GDM1 (cell line): Measurements from ENCODE around the gene TM4SF4.
"Not testable (repeated sequence)": the region's sequence is repeated elsewhere in the genome, so short reads cannot be mapped to it uniquely, and the experiment has no call there.

Experiments
- DNase-seq: peaks from one replicate; lab custom pipeline; 2025; lab: John Stamatoyannopoulos, UW

Gene TM4SF4, protein sequence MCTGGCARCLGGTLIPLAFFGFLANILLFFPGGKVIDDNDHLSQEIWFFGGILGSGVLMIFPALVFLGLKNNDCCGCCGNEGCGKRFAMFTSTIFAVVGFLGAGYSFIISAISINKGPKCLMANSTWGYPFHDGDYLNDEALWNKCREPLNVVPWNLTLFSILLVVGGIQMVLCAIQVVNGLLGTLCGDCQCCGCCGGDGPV

DNA sequence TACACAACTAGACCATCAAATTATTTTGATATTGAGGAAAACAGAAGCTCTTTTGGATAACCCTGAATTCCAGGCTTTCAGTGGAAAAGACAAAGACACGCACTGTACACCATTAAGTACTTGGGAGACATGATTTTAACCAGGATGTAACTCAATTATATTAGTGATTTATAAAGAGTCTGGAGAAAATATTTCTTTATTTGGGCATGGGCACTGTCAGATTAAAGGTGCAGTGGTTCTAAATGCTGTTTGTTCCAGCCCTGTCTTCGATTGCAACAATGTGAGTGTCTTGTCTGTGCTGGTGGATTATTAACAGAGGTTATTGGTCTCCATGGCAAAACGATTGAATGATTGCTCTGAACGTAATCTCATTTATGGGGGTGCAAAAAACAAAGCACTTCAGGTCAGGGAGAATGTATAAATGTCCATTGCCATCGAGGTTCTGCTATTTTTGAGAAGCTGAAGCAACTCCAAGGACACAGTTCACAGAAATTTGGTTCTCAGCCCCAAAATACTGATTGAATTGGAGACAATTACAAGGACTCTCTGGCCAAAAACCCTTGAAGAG lies at the start of gene TM4SF4:
TM4SF4 (plus strand) TSS at position 448 of the 568 bp plus-strand sequence. CDS start 181 bp downstream, outside the sequence.
- DNase-seq: no peak

- DNase-seq: no peak
Measured at GRCh38 chr3:149424918-149425317, 49.6 kb upstream of the TM4SF4 start.

DNA sequence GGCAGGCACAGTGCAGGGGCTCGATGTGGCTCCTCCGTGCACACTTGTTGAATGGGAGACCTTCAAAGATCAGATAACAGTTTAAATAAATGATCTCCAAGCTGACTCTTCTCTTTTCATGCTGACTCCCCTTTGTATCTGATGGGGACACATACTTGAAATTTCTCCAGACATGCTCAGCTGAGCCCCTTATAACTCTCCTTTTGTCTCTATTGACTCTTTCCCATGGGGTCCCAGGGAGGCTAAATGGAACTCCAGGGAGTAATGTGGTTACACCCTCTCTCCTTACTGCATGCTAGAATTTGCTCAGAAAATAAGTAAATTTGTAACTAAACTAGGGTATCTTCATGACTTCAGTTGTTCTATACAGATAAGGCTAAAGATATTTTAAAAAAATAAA lies 48.2 kb upstream of the TM4SF4 start:
- no peak for DNase-seq

- no peak for DNase-seq
Measured at GRCh38 chr3:149428087-149428486, 46.4 kb upstream of the TM4SF4 start.

DNA sequence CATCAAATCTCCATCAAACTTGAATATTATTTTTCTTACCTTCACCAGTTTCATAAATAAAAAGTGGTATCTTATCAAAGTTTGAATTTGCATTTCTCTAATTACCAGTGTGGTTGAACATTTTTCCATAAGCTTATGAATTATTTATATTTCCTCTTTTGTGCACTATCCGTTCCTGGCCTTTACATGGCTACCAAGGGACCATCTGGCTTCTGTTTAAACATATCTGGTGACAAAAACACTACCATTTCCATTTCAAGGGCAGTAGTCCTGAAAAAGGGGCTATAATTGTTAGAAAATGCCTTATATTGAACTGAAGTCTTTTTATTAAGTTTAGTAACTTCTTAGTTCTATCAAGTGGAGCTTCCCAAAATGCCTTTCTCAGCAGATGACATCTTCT lies 44.3 kb upstream of the TM4SF4 start:
- no peak for DNase-seq

DNA sequence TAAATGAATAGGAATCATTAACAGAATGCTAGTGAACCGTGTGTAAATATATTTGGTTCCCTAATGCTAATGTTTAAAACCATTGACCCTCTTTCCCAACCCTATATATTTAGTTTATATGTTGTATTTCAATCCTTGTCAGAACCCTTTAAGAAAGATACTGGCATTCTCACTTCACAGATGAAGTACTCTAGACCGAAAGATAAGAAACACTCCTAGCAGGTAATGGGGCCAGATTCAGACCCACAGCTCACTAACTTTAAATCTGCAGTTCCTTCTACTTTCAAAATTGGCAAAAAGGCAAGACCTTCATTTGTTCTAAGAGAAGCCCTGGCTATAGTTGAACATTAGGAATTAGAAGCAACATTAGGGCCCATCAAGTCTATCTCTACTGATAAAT lies 42.3 kb upstream of the TM4SF4 start:
- DNase-seq: no peak

GRCh38 chr3:149435996-149436885 lies 38.3 kb upstream of the TM4SF4 start:
- DNase-seq: no peak

DNA sequence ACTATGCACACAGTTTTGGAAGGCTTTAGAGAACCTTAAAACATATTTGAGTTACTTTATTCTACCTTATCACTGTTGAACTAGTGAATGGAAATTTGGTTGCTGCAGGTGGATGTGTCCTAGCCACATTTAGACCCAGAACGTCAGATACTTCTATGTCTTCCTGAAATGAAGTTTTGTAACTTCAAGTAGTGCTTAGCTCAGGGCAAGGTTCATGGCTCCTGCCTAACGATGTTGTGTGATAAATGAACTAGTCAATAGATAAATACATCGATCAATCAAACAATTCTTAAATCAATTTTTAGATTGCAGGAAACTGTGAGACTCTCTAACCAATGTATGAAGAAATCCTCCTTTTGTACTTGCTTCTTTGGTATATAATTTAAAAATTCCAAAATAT lies 37.2 kb upstream of the TM4SF4 start:
- DNase-seq: no peak

DNA sequence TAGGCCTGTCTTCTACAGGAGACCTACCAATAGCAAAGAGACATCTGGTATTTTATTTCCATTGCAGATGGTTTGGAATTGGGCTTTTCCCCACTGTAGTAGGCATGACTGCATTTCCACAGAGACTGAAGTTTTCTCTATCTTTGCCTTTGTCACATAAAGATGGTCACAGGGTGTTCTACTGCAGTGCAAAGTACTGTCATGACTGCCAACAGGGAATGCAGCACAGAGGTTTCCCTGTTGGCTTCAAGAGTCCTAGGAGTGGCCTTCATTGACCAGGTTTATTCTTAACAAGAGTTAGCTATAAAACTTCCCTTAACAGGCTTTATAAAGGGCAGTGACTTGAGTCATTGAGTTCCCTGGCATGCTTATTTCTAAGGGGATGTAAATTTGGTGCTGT lies 36.8 kb upstream of the TM4SF4 start:
- DNase-seq: no peak

GRCh38 chr3:149438981-149439380 lies 35.5 kb upstream of the TM4SF4 start:
- no peak for DNase-seq

GRCh38 chr3:149441642-149442041 lies 32.9 kb upstream of the TM4SF4 start:
- DNase-seq: no peak

- DNase-seq: no peak
Measured at GRCh38 chr3:149442043-149442442, 32.5 kb upstream of the TM4SF4 start.

GRCh38 chr3:149442851-149443544 lies 31.5 kb upstream of the TM4SF4 start:
- no peak for DNase-seq

- DNase-seq: no peak
Measured at GRCh38 chr3:149443545-149443912, 31.0 kb upstream of the TM4SF4 start.

DNA sequence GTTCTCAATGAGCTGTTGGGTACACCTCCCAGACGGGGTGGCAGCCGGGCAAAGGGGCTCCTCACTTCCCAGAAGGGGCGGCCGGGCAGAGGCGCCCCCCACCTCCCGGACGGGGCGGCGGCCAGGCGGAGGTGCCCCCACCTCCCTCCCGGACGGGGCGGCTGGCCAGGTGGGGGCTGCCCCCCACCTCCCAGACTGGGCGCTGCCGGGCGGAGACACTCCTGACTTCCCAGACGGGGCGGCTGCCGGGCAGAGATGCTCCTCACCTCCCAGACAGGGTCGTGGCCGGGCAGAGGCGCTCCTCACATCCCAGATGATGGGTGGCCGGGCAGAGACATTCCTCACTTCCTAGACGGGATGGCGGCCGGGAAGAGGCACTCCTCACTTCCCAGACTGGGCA lies 29.6 kb upstream of the TM4SF4 start:
- DNase-seq: not testable (repeated sequence)

- peak; percentile 42 for DNase-seq
Measured at GRCh38 chr3:149448331-149448831, 26.1 kb upstream of the TM4SF4 start.

GRCh38 chr3:149449182-149449581 lies 25.3 kb upstream of the TM4SF4 start:
- no peak for DNase-seq

DNA sequence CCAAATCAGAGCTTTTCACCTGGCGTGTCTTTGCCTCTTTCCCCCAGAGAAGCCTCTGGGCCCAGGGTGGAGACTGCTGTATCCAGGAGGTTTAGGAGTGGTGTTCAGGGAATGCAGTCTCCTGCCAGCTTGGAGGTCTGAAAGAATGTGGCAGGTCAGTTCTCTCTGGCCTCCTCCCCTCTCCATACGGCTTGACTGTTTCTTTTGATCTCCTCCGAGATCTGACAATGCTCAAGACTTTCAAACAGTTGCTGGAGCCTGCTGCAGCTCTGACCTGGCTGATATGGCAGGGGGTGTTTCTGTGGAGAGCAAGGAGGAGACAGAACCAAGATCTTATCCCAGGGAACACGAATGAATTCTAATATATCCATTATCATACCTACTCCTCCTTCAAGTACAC lies 24.7 kb upstream of the TM4SF4 start:
- DNase-seq: no peak

- no peak for DNase-seq
Measured at GRCh38 chr3:149450281-149450680, 24.2 kb upstream of the TM4SF4 start.

- no peak for DNase-seq
Measured at GRCh38 chr3:149452036-149452435, 22.5 kb upstream of the TM4SF4 start.

DNA sequence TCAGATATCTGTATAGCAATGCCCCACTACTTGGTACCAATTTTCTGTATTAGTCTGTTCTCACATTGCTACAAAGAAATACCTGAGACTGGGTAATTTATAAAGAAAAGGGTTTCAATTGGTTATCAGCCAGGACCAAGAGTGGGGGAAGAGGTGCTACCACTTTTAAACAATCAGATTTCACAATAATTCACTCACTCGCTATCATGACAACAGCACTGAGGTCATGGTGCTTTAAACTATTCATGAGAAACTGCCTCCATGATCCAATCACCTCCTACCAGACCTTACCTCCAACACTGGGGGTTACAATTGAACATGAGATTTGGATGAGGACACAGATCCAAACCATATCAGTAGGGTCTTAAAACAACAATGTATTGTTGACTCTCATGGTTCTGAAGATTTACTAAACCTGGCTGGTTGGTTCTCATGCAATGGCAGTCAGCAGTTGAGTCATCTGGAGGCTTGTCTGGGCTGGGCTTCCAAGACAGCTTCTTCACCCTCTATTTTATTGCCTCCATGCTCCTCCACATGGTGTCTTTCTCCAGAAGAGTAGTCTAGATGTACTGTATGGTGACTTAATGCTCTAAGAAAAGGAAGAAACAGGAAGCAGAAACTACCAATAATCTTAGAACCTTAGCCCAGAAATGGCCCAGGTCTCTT lies 21.2 kb upstream of the TM4SF4 start:
- no peak for DNase-seq

- no peak for DNase-seq
Measured at GRCh38 chr3:149454746-149455145, 19.8 kb upstream of the TM4SF4 start.
